Endodermal cell (in vitro differentiated cells): ENCODE results near the gene ARCN1. TPM values are rescaled to one million over a fixed set of nuclear protein-coding genes. Genes with fewer than 3 reads are reported as not detected.

ENCODE experiments used
- DNase-seq: peaks from one replicate; pipeline ENCODE4 v3.0.0-alpha.2; 2017
- H3K27ac ChIP-seq: 2 replicates; pipeline ENCODE4 v1.5.1; 2013; ENCODE audit warnings: mild to moderate bottlenecking, low read depth, low read length, moderate library complexity
- H3K27me3 ChIP-seq: 2 replicates; pipeline ENCODE4 v1.6.1; 2013; ENCODE audit warnings: mild to moderate bottlenecking, low read length, moderate library complexity; ENCODE audit not compliant: insufficient read depth, control insufficient read depth, poor library complexity, severe bottlenecking
- H3K36me3 ChIP-seq: 2 replicates; pipeline ENCODE4 v1.7.0; 2013; ENCODE audit warnings: mild to moderate bottlenecking, low read length, moderate library complexity; ENCODE audit not compliant: control insufficient read depth, insufficient read depth
- H3K4me1 ChIP-seq: one replicate; pipeline ENCODE4 v1.7.0; 2013; ENCODE audit warnings: low read length; ENCODE audit not compliant: control insufficient read depth, insufficient read depth
- H3K4me3 ChIP-seq: 2 replicates; pipeline ENCODE4 v1.5.1; 2013; ENCODE audit warnings: mild to moderate bottlenecking, low read length, moderate library complexity
- H3K9ac ChIP-seq: 2 replicates; pipeline ENCODE4 v1.6.1; 2013; ENCODE audit warnings: mild to moderate bottlenecking, low read length, moderate library complexity; ENCODE audit not compliant: poor library complexity, severe bottlenecking; ENCODE audit errors: extremely low read depth
- H3K9me3 ChIP-seq: 2 replicates; pipeline ENCODE4 v1.6.1; 2013; ENCODE audit warnings: mild to moderate bottlenecking, low read length, moderate library complexity; ENCODE audit not compliant: control insufficient read depth
- H3K27ac Mint-ChIP-seq: 2 replicates; pipeline ENCODE4 v1.8.0; 2020; ENCODE audit warnings: mixed read lengths
- H3K27me3 Mint-ChIP-seq: 2 replicates; pipeline ENCODE4 v1.8.0; 2021; ENCODE audit warnings: mild to moderate bottlenecking, mixed read lengths; ENCODE audit not compliant: insufficient read depth
- H3K36me3 Mint-ChIP-seq: 2 replicates; pipeline ENCODE4 v1.8.0; 2020; ENCODE audit warnings: low read depth, mixed read lengths
- H3K4me1 Mint-ChIP-seq: 2 replicates; pipeline ENCODE4 v1.8.0; 2020; ENCODE audit warnings: mixed read lengths
- H3K4me3 Mint-ChIP-seq: 2 replicates; pipeline ENCODE4 v1.8.0; 2020; ENCODE audit warnings: mild to moderate bottlenecking, moderate library complexity, mixed read lengths
- H3K9me3 Mint-ChIP-seq: 2 replicates; pipeline ENCODE4 v1.8.0; 2020; ENCODE audit warnings: mild to moderate bottlenecking, mixed read lengths
- CTCF ChIP-seq: fragments of 200-600 bp; sonication (generic); conservative IDR thresholded peaks from 2 replicates; pipeline ENCODE4 v1.5.0; 2021; ENCODE audit warnings: antibody characterized with exemption, mild to moderate bottlenecking
- WGBS, 2 experiments: methylation state at CpG; one replicate each; pipeline versions ENCODE4 v1.1.5 to v1.1.7; 2013; ENCODE audit warnings: missing lambda C conversion rate in 2 of 2, mixed read lengths in 1 of 2; ENCODE audit not compliant: insufficient coverage in 1 of 2, insufficient read length in 1 of 2; 5-methylcytosine and 5-hydroxymethylcytosine counted together
- total RNA-seq, 2 donors: library from RNA; stranded (reverse); fragmentation: NEBNext Ultra II Directional in 1 of 2; extraction: Animal tissue kit (Norgen Biotek cat#: 25700) in 1 of 2; gene quantifications; 2 replicates in 1 of 2; 3 replicates in 1 of 2; pipeline ENCODE4 v1.2.1, GENCODE V29; 2021

ARCN1 gene
- total RNA-seq, 2 donors from 2014 or later, result 130 to 161 TPM

GRCh38 chr11:118530683-118531596 is 41.3 kb upstream of the ARCN1 start, which contains the start of gene TMEM25:
Gene TMEM25 (plus strand): TSS chr11:118531192. CDS start chr11:118531802, 610 bp downstream.
- 1 to 3% methylated on average over 28 to 84 of the region's 94 CpGs for WGBS, 2 experiments
- H3K27ac ChIP-seq, result peak within 1 kb of the TSS; percentile 61

GRCh38 chr11:118531597-118532084 is 40.6 kb upstream of the ARCN1 start:
- peaks cover 4% of the 10 kb centered on the region for H3K36me3 Mint-ChIP-seq
- Histone ChIP-seq H3K4me1 (peaks cover 7% of the 10 kb centered on the region), H3K36me3 (no peaks in the 10 kb centered on the region), H3K9ac (peak overlapping the region; percentile 48), H3K4me3 (peak overlapping the region; percentile 80), H3K27me3 (no peaks in the 10 kb centered on the region), H3K9me3 (no peaks in the 10 kb centered on the region), H3K27ac (no peak overlapping the region)
- peak overlapping the region; percentile 64 for H3K27ac Mint-ChIP-seq
- H3K4me1 Mint-ChIP-seq, result peaks cover 36% of the 10 kb centered on the region
- no peaks in the 10 kb centered on the region for H3K9me3 Mint-ChIP-seq
- no peak for TF ChIP-seq CTCF
- H3K4me3 Mint-ChIP-seq, result peak overlapping the region; percentile 85
- H3K27me3 Mint-ChIP-seq, result no peaks in the 10 kb centered on the region
- 26 to 29% methylated on average over 12 of the region's 12 CpGs for WGBS, 2 experiments
- DNase-seq, result peak; percentile 67

More at GRCh38 chr11:118530683-118531596, 41.3 kb upstream of the ARCN1 start, which contains the start of gene TMEM25:
- TF ChIP-seq CTCF, result no peak
- H3K27ac Mint-ChIP-seq, result peak within 1 kb of the TSS; percentile 66
- Histone ChIP-seq H3K4me3 (peak within 1 kb of the TSS; percentile 80), H3K27me3 (no peaks in the 10 kb centered on the region), H3K9me3 (no peaks in the 10 kb centered on the region), H3K36me3 (peaks cover 3% of the 10 kb centered on the region), H3K4me1 (peaks cover 7% of the 10 kb centered on the region), H3K9ac (peak within 1 kb of the TSS; percentile 48)
- no peaks in the 10 kb centered on the region for H3K27me3 Mint-ChIP-seq
- no peaks in the 10 kb centered on the region for H3K9me3 Mint-ChIP-seq
- peak; percentile 91 for DNase-seq
- peaks cover 36% of the 10 kb centered on the region for H3K4me1 Mint-ChIP-seq
- H3K36me3 Mint-ChIP-seq, result peaks cover 3% of the 10 kb centered on the region
- H3K4me3 Mint-ChIP-seq, result peak within 1 kb of the TSS; percentile 85

- DNase-seq, result no peak
- Histone ChIP-seq H3K27ac (no peak overlapping the region), H3K9me3 (no peaks in the 10 kb centered on the region), H3K4me3 (peak overlapping the region; percentile 80), H3K9ac (peak overlapping the region; percentile 48), H3K36me3 (no peaks in the 10 kb centered on the region), H3K27me3 (no peaks in the 10 kb centered on the region), H3K4me1 (peaks cover 7% of the 10 kb centered on the region)
- no peaks in the 10 kb centered on the region for H3K27me3 Mint-ChIP-seq
- WGBS, 2 experiments, result 88 to 95% methylated on average over 9 to 10 of the region's 10 CpGs
- H3K27ac Mint-ChIP-seq, result no peak overlapping the region
- H3K36me3 Mint-ChIP-seq, result peaks cover 6% of the 10 kb centered on the region
- no peak for TF ChIP-seq CTCF
- H3K4me1 Mint-ChIP-seq, result peaks cover 31% of the 10 kb centered on the region
- no peaks in the 10 kb centered on the region for H3K9me3 Mint-ChIP-seq
- H3K4me3 Mint-ChIP-seq, result peak overlapping the region; percentile 85
Measured at GRCh38 chr11:118532091-118532490, 40.1 kb upstream of the ARCN1 start.
